Fibroblast of villous mesenchyme (primary cell): ENCODE measurements around the gene ZFP57. TPM values are rescaled to one million over a fixed set of nuclear protein-coding genes. Genes with fewer than 3 reads are reported as not detected.
"Not testable (repeated sequence)": the region's sequence is repeated elsewhere in the genome, so short reads cannot be mapped to it uniquely, and the experiment has no call there.

Experiments used
- DNase-seq: peaks from one replicate; pipeline ENCODE4 v3.0.0-alpha.2; 2010; ENCODE audit warnings: low read depth
- H3K4me3 ChIP-seq: 2 replicates; pipeline ENCODE4 v1.5.1; 2011; ENCODE audit warnings: low read depth, mild to moderate bottlenecking, low read length
- CTCF ChIP-seq: IDR thresholded peaks from 2 replicates; pipeline ENCODE4 v1.5.1; 2012; ENCODE audit warnings: low read depth, mild to moderate bottlenecking, low read length; ENCODE audit not compliant: insufficient read depth
- total RNA-seq: library from RNA; depleted of rRNA; stranded (reverse); fragments of >200 nt; gene quantifications from 2 replicates; pipeline ENCODE4 v1.2.3, GENCODE V29; 2012

The ZFP57 gene
- total RNA-seq, 1 donor = not detected

DNA sequence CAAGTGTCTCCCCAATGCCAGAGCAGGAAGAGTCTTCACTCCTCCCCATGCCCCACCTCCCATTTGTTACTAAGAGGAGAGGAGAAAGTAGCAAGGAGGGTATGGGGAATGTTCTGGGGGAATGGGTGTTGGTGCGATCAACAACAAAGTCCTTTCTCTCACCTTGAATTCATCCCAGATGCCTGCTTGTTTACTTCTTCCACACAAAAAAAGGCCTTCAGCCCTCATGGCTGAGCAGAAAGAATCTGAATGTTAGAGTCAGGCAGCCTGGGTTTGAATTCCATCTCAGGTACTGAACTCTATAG is 14.2 kb downstream of the ZFP57 start:
- no peak for TF ChIP-seq CTCF
- no peak overlapping the region for H3K4me3 ChIP-seq
- DNase-seq = no peak

DNA sequence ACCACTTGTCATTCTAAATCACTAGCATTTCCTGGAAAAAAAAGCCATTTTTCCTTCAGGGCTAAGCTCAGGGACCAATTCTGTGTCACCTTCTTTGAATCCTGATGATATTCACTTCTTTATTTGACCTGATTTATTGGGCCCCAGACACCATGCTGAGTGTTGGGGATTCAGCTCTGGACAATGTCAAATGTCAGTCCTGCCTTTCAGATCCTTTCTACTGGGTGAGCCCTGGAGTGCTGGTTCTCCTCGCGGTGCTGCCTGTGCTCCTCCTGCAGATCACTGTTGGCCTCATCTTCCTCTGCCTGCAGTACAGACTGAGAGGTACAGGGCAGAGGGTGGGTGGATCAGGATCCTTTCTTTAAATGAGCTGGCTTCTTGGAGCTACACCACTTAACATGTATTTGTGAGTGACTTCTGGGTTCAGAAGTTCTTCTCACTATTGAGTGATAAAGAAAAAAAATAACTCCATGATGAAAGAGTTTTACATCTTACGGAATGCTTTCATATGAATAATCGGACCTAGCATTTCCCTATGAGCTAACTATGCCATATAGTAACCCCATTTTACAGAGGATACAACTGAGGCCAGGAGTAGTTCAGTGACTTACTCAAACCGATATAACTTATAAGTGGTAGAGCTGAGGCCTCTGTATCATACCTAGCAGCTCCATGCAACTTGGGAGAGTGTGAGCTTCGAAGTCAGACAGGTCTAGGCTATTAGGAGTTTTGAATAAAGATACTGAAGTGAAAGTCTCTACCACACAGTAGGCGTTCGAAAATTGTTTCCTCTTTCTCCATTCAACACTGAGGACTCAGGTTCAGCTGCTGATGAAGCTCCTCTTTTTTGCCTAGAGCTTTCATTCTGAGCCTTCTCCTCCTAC is 14.8 kb downstream of the ZFP57 start:
- DNase-seq = no peak
- no peak for TF ChIP-seq CTCF

DNA sequence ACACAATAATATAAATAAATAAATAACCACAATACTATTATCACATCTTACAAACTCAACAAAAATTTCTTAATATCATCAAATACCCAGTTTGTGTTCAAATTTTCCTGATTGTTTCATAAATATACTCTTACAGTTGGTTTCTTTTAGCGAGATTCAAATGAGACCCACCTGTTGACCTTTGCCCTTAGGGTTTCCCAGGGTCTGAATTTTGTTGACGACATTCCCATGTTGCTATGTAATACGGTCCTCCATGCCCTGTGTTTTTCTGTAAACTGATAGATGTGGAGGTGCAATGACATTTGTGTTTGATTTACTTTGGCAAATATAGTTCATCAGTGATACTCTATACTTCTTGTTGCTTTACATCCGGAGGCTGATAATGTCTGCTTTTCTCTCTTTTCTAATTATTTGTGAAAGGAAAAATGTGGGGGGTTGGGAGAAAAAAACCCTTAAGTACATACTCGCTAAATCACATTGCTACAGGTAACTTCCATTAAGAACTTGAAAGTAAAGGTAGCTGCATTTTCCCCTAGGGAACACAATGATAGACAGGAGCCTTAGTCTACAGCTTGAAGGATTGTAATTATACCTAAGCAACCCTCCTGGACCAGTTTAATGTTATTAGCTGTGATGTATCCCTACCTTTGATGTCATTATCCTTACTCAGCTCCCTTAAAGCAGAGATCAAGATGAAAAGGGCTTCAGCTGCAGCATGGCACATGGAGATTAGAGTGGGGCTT is 17.5 kb downstream of the ZFP57 start:
- no peak overlapping the region for H3K4me3 ChIP-seq
- TF ChIP-seq CTCF = no peak
- DNase-seq = no peak

More for the DNA sequence above, 14.8 kb downstream of the ZFP57 start:
- no peak overlapping the region for H3K4me3 ChIP-seq

GRCh38 chr6:29661502-29662141 is 19.3 kb downstream of the ZFP57 start:
- not testable (repeated sequence) for H3K4me3 ChIP-seq, DNase-seq

- TF ChIP-seq CTCF = no peak
- no peak for DNase-seq
- no peak overlapping the region for H3K4me3 ChIP-seq
These were observed 19.9 kb downstream of the ZFP57 start for GRCh38 chr6:29661071-29661470.

- TF ChIP-seq CTCF = no peak
- H3K4me3 ChIP-seq = no peak within 1 kb of the TSS
- no peak for DNase-seq
These were observed 24.2 kb downstream of the ZFP57 start, which contains the start of gene MOG for GRCh38 chr6:29656798-29657197. Gene MOG (plus strand): TSS chr6:29657092. CDS start chr6:29657210, 118 bp downstream.

GRCh38 chr6:29656157-29656556 is 24.8 kb downstream of the ZFP57 start:
- no peak overlapping the region for H3K4me3 ChIP-seq
- no peak for DNase-seq
- TF ChIP-seq CTCF = no peak
